Nephron progenitor cell (in vitro differentiated cells): ENCODE data around the gene NRGN.

Experiments
- DNase-seq: peaks from one replicate; pipeline ENCODE4 v3.0.0; 2021
- H3K27ac Mint-ChIP-seq: 2 replicates; pipeline ENCODE4 v1.8.0; 2021; ENCODE audit warnings: mild to moderate bottlenecking, moderate library complexity, mixed read lengths
- H3K27me3 Mint-ChIP-seq: 2 replicates; pipeline ENCODE4 v1.8.0; 2021; ENCODE audit warnings: mild to moderate bottlenecking, low read depth, mixed read lengths; ENCODE audit not compliant: poor library complexity
- H3K36me3 Mint-ChIP-seq: 2 replicates; pipeline ENCODE4 v1.8.0; 2021; ENCODE audit warnings: low read depth, mixed read lengths
- H3K4me1 Mint-ChIP-seq: 2 replicates; pipeline ENCODE4 v1.8.0; 2021; ENCODE audit warnings: mixed read lengths
- H3K4me3 Mint-ChIP-seq: 2 replicates; pipeline ENCODE4 v1.8.0; 2021; ENCODE audit warnings: mild to moderate bottlenecking, moderate library complexity, mixed read lengths
- H3K9me3 Mint-ChIP-seq: 2 replicates; pipeline ENCODE4 v1.8.0; 2021; ENCODE audit warnings: mild to moderate bottlenecking, moderate library complexity, mixed read lengths
- CTCF ChIP-seq: fragments of 200-600 bp; sonication (generic); IDR thresholded peaks from 2 replicates; pipeline ENCODE4 v1.5.0; 2021; ENCODE audit warnings: antibody characterized with exemption

The NRGN gene

DNA sequence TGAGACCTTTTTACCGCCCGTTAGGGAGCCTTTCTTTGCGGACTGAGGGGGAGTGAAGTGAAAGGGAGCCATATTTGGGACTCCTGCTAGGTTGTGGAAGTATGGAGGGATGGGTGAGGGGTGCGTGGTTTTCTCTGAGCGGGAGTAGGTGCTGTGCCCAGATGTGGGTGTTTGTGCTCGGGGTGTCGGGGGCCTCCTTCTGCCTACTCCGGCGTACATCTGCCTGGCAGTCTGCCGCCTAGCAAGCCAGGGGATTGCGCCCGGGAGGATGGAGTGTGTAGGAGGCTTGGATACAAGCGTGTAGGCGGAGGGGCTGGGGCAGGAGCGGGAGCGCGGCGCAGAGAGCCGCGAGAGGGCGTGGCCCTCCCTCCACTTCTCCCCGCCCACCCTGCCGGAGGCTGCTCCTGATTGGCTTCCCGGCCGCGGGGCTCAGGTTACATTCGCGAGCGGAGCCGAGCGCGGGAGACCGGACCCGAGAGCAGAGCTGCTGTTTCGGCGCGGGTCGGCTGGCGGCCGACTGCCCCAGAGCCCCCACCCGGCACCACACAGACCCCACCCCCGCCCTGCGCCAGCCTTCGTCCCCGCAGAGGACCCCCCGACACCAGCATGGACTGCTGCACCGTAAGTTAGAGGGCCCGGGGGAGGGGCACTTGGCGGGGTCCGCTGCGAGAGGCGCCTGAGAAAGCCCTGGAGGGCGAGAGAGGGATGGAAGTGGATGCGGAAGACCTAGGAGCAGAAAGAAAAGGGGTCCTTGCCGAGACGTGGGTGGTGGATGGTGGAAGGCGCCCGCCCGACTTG lies at the start of gene NRGN:
Gene NRGN, plus strand, starts transcription at position 464 of the 798 bp plus-strand sequence. Its CDS starts 143 bp downstream, at position 607.
- no peaks in the 10 kb centered on the region for H3K9me3 Mint-ChIP-seq
- H3K4me3 Mint-ChIP-seq = peak within 1 kb of the TSS; percentile 78
- peaks cover 100% of the 10 kb centered on the region for H3K27me3 Mint-ChIP-seq
- H3K27ac Mint-ChIP-seq = no peak within 1 kb of the TSS
- H3K36me3 Mint-ChIP-seq = no peaks in the 10 kb centered on the region
- peak; percentile 97 for DNase-seq
- TF ChIP-seq CTCF = no peak
- H3K4me1 Mint-ChIP-seq = peaks cover 34% of the 10 kb centered on the region

DNA sequence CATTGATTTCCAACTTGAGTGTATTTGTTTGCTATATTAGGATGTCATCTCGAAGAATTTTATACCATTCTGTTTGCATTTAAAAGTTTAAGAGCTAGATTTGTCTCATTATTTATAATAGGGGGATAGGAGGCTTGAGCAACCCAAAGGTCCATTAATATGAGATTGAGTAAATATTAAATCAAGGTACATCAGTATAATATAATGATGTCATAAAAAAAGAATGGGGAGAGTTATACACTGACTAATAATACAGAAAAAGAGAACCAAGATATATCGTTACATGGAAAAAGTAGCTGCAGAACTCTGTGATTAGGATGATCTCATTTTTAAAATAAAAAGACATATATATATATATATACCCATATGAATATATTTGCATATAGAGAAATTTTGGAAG lies 46.6 kb upstream of the NRGN start:
- H3K36me3 Mint-ChIP-seq = peaks cover 9% of the 10 kb centered on the region
- H3K27me3 Mint-ChIP-seq = peaks cover 9% of the 10 kb centered on the region
- peaks cover 3% of the 10 kb centered on the region for H3K9me3 Mint-ChIP-seq
- no peak for TF ChIP-seq CTCF
- no peak overlapping the region for H3K27ac Mint-ChIP-seq
- H3K4me3 Mint-ChIP-seq = no peak overlapping the region
- no peak for DNase-seq
- H3K4me1 Mint-ChIP-seq = no peaks in the 10 kb centered on the region

- Mint-ChIP-seq H3K27me3 (peaks cover 20% of the 10 kb centered on the region), H3K27ac (no peak overlapping the region), H3K36me3 (peaks cover 9% of the 10 kb centered on the region), H3K4me3 (no peak overlapping the region), H3K4me1 (no peaks in the 10 kb centered on the region), H3K9me3 (peaks cover 17% of the 10 kb centered on the region)
- no peak for TF ChIP-seq CTCF
- no peak for DNase-seq
Observed at GRCh38 chr11:124699547-124699946, 40.2 kb upstream of the NRGN start.

DNA sequence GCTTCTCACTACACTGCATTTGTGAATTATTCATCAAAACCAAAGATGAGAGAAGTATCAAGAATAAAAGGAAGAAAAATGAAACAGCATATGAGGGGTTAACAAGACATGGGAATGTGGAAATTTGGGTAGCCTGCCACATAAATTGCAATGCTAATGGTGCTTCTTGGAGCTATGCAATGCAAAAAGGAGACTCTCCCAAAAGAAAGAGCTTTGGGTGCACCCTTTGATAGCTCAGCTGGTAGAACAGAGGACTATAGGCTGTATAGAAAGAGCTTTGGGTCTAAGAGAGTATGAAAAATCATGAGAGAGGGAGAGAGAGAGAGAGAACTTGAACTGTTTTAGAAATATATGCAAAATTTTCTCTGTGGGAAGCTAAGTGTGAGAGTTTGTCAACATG lies 39.7 kb upstream of the NRGN start:
- Mint-ChIP-seq H3K27me3 (peaks cover 20% of the 10 kb centered on the region), H3K36me3 (peaks cover 9% of the 10 kb centered on the region), H3K4me1 (no peaks in the 10 kb centered on the region), H3K27ac (no peak overlapping the region), H3K9me3 (peaks cover 17% of the 10 kb centered on the region), H3K4me3 (no peak overlapping the region)
- TF ChIP-seq CTCF = no peak
- no peak for DNase-seq

- H3K4me3 Mint-ChIP-seq = no peak overlapping the region
- no peak for TF ChIP-seq CTCF
- no peak overlapping the region for H3K27ac Mint-ChIP-seq
- H3K4me1 Mint-ChIP-seq = no peaks in the 10 kb centered on the region
- H3K9me3 Mint-ChIP-seq = peaks cover 29% of the 10 kb centered on the region
- DNase-seq = no peak
- H3K36me3 Mint-ChIP-seq = no peaks in the 10 kb centered on the region
- peaks cover 62% of the 10 kb centered on the region for H3K27me3 Mint-ChIP-seq
Observed at GRCh38 chr11:124707829-124708228, 31.9 kb upstream of the NRGN start.

DNA sequence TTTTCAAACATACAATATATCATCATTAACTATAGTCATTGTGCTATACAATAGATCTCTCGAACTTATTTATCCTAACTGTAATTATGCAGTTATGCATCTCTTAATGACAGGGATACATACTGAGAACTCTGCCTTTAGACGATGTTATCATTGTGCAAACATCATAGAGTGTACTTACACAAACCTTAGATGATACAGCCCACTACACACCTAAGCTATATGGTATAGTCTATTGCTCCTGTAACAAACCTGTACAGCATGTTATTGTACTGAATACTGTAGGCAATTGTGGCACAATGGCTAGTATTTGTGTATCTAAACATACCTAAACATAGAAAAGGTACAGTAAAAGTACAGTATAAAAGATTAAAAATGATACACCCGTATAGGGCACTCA lies 27.4 kb upstream of the NRGN start:
- Mint-ChIP-seq H3K27me3 (peaks cover 90% of the 10 kb centered on the region), H3K36me3 (no peaks in the 10 kb centered on the region), H3K4me3 (no peak overlapping the region), H3K9me3 (peaks cover 16% of the 10 kb centered on the region), H3K4me1 (peaks cover under 1% of the 10 kb centered on the region), H3K27ac (no peak overlapping the region)
- DNase-seq = no peak
- TF ChIP-seq CTCF = no peak
